ENCODE measurements around the gene CYFIP2.

CYFIP2 gene

DNA sequence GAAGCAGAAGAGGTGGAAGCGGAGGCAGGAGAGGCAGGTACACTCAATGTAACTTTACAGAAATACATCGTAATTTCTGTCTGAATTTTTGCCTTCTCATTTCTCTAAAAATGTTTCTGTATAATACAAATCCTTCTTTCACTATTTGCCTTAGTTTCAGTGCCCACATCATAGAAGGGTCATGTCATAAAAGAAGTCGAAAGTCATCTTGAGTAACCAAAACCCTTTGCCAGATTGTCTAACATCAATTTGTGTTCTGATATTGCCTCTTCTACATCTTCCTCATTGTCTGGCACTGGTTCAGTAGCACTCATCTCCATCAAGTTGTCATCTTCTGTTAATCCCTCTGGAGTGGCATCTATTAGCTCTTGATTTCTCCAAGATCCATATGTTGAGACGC is 6.2 kb upstream of the CYFIP2 start:
- DNase-seq = no peak

DNA sequence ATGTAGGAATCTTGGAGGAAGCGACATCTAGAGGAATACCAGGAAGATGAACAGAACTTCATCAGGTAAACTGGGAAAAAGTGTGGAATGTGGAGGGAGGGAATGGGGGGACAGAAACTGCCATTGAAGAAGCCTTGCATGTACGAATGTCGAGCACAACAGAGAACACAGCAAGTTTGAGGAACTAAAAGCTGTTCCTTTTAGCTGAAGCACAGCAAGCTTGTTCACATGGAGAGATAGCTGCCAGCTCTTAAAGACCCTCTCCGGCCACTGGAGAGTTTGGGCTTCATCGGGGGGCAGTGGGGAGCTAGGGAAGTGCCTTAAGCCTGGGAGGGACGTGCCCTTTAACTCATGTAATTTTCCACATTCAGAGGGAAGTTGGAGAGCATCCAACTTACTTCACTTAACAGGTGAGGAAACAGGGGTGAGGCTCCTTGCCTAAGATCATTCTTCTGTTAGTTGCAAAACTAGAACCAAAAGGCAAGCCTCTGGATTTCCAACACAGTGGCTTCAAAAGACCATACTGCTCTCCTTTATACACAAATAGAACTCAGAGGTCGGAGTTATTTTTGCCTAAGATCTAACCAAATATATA is 2.3 kb upstream of the CYFIP2 start:
- DNase-seq = no peak

GRCh38 chr5:157266286-157267007 is 524 bp downstream of the CYFIP2 start:
- DNase-seq = no peak

- no peak for DNase-seq
Measured at GRCh38 chr5:157267025-157267424, 1.1 kb downstream of the CYFIP2 start.

GRCh38 chr5:157267761-157268480 is 2.0 kb downstream of the CYFIP2 start:
- DNase-seq = no peak

- no peak for DNase-seq
Measured at GRCh38 chr5:157269165-157269671, 3.3 kb downstream of the CYFIP2 start.

DNA sequence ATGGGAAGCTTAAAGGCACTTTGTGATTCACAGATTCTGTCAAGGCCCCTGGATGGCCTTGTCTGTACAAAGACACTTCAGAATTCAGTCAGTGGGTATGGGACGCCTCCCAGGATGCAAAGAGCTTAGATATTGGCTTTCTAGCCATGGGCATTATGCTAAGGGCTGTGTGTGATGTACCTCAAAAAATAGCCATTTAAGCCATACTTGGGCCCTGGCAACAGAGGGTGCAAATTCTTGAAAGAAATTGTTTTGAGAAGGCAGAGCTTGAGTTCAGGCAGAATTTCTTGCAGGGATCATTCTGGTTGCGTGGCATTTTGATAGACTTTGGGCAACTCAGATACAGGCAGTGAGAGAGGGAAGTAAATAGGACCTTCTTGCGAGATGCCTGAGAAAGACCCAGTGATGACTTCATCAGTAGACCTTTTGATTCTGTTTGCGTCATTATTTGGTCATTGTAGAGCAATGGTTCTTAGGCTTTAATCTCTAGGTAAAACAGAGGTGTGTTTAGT is 3.9 kb downstream of the CYFIP2 start:
- DNase-seq = no peak

DNA sequence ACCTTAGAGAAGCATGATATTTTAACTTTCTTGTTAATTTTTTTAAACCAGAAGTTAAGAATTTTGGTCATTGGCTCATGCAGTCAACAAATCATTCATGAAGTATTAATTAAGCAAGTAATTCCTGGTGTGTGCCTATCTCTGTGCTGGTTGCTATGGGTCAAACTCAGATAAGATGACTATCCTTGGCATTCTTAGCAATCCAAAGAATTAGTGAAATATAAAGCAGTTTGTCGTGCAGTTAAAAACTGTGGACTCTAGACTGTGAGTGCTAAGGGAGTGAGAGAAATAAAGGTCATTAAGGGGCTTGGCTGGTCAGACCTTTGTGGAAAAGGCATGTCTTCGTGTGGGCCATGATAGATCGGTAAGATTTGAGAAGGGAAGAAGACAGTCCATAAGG is 4.8 kb downstream of the CYFIP2 start:
- DNase-seq = no peak

DNA sequence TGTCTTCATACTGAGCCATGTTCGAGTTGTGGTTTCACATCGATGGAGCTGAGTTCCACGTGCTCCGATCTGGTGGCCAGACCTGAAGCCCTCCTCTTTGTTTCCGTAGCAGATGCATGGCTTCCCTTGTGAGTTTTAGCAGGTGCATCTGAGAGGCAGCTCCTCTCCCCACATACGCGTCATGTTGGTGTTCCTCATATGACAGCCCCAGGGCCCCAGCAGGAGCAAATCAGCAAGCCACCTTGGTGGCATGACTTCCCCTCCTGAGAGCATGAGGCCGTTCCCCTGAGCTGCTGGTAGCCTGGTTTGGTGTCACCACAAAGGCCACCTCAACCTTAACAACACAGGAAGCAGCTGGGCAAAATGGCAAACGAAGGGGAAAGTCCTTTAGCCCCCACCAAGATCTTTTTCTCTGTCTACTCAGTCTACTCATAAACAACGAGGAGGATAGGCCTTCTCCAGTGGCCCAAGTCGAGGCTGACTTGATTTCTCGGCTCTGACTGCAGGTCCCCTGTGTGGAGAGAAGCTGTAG is 5.9 kb downstream of the CYFIP2 start:
- DNase-seq = peak in 1 of 2 donors; percentile 70

DNA sequence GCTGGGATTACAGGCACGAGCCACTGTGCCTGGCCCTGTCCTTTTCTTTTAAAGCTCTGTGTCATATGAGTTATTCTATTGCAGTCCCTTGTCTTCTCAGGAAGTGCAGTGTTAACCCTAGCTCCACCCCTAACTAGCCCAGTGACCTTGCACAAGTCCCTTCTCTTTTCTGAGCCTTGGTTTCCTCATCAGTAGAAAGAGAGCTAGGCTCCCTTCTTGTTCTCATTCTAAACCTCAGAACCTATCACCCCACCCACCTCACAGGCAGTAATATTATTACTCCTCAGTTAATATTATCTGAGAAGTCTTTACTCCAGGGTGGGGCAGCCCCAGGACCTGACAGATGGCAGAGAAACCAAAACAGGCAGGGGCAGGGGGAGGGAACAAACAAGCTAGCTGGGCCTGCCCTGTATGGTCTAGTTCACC is 7.2 kb downstream of the CYFIP2 start:
- DNase-seq = no peak

DNA sequence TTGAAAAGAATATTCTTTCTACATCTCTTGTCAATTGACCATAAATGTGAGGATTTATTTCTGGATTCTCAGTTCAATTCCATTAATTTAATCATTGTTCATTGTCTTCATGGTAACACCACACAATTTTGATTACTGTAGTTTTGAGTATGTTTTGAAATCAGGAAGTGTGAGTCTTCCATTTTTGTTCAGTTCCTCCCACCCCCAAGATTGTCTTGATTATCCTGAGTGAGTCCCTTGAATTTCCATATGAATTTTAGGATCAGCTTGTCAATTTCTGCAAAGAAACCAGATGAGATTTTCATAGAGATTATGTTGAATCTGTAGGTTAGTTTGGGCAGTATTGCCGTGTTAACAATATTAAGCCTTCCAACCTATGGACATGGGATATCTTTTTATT is 9.5 kb downstream of the CYFIP2 start:
- no peak for DNase-seq

GRCh38 chr5:157278319-157279037 is 12.6 kb downstream of the CYFIP2 start:
- DNase-seq = no peak

DNA sequence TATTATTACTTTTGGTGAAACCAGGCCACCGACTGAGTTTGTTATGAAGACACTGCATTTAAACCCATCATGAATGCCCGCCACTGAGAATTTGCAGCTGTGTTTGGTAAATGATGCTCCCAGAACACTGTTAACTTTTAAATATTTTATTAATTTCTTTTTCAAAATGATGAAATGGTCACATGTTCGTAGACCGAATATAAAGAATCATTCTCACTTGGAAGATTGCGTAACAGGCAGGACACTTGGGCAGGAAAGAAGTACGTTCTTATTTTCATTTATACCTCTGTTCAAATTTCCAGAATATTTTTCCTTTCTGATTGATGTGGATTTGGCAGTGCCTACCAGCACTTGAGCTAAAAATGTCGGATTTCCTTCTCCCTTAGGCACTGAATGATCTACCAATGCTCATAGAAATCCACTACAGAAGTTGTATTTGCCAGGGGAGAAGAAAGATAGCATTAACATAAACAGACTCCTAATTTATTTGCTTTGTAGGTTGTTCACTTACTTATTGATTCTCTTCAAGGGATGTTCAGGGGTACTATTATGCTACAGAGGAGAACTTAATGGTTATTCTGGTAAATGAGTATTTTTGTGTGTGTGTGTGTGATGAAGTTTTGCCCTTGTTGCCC is 13.8 kb downstream of the CYFIP2 start:
- DNase-seq = no peak

GRCh38 chr5:157280927-157281326 is 15.0 kb downstream of the CYFIP2 start:
- DNase-seq = no peak

GRCh38 chr5:157282150-157282549 is 16.2 kb downstream of the CYFIP2 start:
- DNase-seq = no peak

- no peak for DNase-seq
Measured at GRCh38 chr5:157283434-157283833, 17.5 kb downstream of the CYFIP2 start.

DNA sequence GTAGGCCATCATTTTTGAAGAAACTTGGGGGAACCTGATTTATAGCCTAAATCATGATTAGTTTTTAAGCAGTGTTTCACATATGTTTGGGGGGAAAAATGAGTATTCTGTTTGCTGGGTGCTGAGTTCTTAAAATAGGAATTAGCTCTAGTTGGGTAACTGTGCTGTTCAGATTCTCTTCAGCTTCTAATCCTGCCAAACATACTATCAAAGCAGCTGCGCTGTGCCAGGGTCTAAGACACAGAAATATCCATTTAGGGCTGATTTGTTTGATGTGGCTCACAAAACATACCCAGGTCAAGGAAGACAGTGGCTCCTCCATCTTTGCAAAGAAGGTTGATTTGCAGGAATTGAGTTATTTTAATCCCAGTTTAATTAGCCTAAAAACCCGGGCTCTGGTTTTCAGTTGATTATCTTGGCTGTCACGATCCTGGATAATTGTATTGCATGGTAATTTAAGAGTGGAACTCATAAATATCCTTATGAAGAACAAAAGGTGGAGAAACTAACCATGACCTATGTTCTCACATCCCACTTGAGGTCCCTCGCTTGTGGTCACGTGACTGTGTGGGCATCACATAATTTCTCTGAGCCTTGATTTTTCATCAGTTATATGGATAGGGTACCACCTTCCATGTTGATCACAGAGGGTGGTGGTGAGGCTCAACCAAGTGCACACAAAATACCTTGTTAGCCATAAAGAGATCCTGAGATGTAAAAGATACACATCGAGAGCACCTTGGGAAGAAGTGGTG is 18.7 kb downstream of the CYFIP2 start:
- no peak for DNase-seq

- no peak for DNase-seq
Measured at GRCh38 chr5:157285310-157286035, 19.6 kb downstream of the CYFIP2 start.

GRCh38 chr5:157286761-157287211 is 20.9 kb downstream of the CYFIP2 start:
- no peak for DNase-seq

DNA sequence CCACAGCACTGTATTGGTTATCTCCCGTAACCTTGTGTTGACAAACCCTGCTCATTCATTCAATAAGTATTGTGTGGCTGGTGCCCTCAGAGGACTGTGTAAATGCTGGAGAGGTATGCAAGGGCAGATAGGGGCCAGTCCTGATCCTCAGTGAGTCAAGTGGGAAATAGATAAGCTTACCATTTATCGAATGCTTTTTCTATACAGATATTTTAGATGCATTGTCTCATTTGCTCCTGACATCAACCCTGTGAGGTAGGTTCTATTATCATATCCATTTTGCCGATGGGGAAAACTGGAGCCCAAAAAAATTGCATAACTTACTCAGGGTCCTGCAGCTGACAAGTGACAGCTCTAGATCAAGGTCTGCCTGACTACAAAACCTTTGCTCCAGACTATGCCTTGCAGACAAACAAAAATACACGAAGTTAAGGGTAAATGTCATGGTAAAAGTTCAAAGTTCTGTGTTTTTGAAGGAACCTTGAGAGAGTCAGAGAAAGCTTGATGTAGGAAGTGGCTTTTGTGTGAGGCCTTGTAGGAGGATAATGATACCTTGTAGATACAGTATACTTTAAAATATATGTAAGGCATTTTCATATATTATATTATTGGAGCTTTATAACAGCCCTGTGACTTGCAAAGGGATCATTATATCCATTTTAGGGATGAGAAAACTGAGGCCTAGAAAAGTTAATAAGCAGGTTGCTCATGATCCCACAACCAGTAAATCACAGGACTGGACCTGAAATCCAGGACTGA is 22.7 kb downstream of the CYFIP2 start:
- no peak for DNase-seq

Data from stimulated activated CD4-positive, alpha-beta T cell treated with anti-CD3 and anti-CD28 coated beads, Interleukin-2, amount 100 ng/mL, for 48 hours (primary cell).